ENCODE data around the gene ARHGAP5. TPM values are rescaled to one million over a fixed set of nuclear protein-coding genes. Genes with fewer than 3 reads are reported as not detected.

Gene ARHGAP5
- total and polyA plus RNA-seq, 9 of the 15 experiments (the other 6 are each of a cell fraction or from before 2014, with no cell fraction given), result 3.1 to 21.8 (median 12.1) TPM

DNA sequence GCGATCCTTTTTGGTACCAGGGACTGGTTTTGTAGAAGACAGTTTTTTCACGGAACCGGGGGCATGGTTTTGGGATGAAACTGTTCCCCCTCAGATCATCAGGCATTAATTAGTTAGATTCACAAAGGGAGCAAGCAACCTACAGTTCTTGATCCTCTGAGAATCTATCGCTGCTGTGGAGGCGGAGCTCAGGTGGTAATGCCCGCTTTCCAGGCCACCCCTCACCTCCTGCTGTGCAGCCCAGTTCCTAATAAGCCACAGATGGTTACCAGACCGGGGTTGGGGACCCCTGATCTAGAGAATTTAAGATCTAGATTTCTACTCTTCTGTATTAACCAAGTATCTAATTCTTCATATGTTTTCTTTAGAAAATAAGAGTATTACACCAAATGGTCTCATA is 4.8 kb downstream of the ARHGAP5 start:
- ATAC-seq (no peak), DNase-seq (ENCODE audit: extremely low read depth in 1 of 4, low spot score in 3 of 4) (no peak), FAIRE-seq (no peak)
- Histone ChIP-seq H3K36me3 (ENCODE audit: control insufficient read depth, insufficient read depth, low read length) (no peaks in the 10 kb centered on the region), H3K4me2 (ENCODE audit: insufficient read depth, low read length) (no peak overlapping the region), H3K27ac (ENCODE audit: extremely low read depth, low read depth, low read length) (no peak overlapping the region), H2AFZ (ENCODE audit: low read depth, low read length) (no peak overlapping the region), H3K79me2 (ENCODE audit: control insufficient read depth, insufficient read depth, low read length) (peaks cover 88% of the 10 kb centered on the region), H3K4me3 (no peak overlapping the region), H4K20me1 (replicated peaks; ENCODE audit: control insufficient read depth, insufficient read depth, low read length) (peaks cover 7% of the 10 kb centered on the region; the same call in 1 of the 2 replicates), H3K9me3 (replicated peaks; ENCODE audit: control insufficient read depth, insufficient read depth, low read depth, low read length) (no peaks in the 10 kb centered on the region), H3K9me1 (ENCODE audit: control insufficient read depth, insufficient read depth, low read length) (no peaks in the 10 kb centered on the region), H3K9ac (ENCODE audit: insufficient read depth in 1 of 2, low read depth in 2 of 2, low read length in 2 of 2) (no peak overlapping the region), H3K4me1 (replicated peaks in 1 of 2; ENCODE audit: control insufficient read depth in 2 of 2, insufficient read depth in 2 of 2, low read length in 2 of 2) (no peaks in the 10 kb centered on the region; a peak in 4 of 5 replicates), H3K27me3 (ENCODE audit: control insufficient read depth in 2 of 2, insufficient read depth in 2 of 2, low read length in 2 of 2) (no peaks in the 10 kb centered on the region)
- TF ChIP-seq ARID1B (IDR thresholded peaks at IDR 0.05) (no peak), GTF2A2 (tag; IDR thresholded peaks at IDR 0.05) (no peak), ZNF76 (CRISPR knock-in tag; IDR thresholded peaks at IDR 0.05; ENCODE audit: borderline replicate concordance) (no peak), NFXL1 (CRISPR knock-in tag; IDR thresholded peaks at IDR 0.05) (no peak), ARNT (IDR thresholded peaks at IDR 0.05) (no peak), SIN3A (IDR thresholded peaks at IDR 0.05; ENCODE audit: borderline replicate concordance in 2 of 2, control insufficient read depth in 1 of 2, low read depth in 2 of 2, low read length in 2 of 2) (no peak), SAP30 (IDR thresholded peaks at IDR 0.05; ENCODE audit: borderline replicate concordance, insufficient read depth, low read depth, low read length, poor library complexity, severe bottlenecking) (no peak), ZNF184 (CRISPR knock-in tag; IDR thresholded peaks at IDR 0.05) (no peak), ETV1 (tag; conservative IDR thresholded peaks at IDR 0.05; ENCODE audit: low read depth) (no peak)
- TF ChIP-seq, protein P1, sequence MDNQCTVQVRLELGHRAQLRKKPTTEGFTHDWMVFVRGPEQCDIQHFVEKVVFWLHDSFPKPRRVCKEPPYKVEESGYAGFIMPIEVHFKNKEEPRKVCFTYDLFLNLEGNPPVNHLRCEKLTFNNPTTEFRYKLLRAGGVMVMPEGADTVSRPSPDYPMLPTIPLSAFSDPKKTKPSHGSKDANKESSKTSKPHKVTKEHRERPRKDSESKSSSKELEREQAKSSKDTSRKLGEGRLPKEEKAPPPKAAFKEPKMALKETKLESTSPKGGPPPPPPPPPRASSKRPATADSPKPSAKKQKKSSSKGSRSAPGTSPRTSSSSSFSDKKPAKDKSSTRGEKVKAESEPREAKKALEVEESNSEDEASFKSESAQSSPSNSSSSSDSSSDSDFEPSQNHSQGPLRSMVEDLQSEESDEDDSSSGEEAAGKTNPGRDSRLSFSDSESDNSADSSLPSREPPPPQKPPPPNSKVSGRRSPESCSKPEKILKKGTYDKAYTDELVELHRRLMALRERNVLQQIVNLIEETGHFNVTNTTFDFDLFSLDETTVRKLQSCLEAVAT (IDR thresholded peaks at IDR 0.05), result no peak
- TF ChIP-seq, protein P2, sequence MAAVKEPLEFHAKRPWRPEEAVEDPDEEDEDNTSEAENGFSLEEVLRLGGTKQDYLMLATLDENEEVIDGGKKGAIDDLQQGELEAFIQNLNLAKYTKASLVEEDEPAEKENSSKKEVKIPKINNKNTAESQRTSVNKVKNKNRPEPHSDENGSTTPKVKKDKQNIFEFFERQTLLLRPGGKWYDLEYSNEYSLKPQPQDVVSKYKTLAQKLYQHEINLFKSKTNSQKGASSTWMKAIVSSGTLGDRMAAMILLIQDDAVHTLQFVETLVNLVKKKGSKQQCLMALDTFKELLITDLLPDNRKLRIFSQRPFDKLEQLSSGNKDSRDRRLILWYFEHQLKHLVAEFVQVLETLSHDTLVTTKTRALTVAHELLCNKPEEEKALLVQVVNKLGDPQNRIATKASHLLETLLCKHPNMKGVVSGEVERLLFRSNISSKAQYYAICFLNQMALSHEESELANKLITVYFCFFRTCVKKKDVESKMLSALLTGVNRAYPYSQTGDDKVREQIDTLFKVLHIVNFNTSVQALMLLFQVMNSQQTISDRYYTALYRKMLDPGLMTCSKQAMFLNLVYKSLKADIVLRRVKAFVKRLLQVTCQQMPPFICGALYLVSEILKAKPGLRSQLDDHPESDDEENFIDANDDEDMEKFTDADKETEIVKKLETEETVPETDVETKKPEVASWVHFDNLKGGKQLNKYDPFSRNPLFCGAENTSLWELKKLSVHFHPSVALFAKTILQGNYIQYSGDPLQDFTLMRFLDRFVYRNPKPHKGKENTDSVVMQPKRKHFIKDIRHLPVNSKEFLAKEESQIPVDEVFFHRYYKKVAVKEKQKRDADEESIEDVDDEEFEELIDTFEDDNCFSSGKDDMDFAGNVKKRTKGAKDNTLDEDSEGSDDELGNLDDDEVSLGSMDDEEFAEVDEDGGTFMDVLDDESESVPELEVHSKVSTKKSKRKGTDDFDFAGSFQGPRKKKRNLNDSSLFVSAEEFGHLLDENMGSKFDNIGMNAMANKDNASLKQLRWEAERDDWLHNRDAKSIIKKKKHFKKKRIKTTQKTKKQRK (IDR thresholded peaks at IDR 0.05; ENCODE audit: borderline replicate concordance, low read depth, low read length), result no peak
- TF ChIP-seq, protein P3, sequence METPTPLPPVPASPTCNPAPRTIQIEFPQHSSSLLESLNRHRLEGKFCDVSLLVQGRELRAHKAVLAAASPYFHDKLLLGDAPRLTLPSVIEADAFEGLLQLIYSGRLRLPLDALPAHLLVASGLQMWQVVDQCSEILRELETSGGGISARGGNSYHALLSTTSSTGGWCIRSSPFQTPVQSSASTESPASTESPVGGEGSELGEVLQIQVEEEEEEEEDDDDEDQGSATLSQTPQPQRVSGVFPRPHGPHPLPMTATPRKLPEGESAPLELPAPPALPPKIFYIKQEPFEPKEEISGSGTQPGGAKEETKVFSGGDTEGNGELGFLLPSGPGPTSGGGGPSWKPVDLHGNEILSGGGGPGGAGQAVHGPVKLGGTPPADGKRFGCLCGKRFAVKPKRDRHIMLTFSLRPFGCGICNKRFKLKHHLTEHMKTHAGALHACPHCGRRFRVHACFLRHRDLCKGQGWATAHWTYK (CRISPR knock-in tag; IDR thresholded peaks at IDR 0.05), result no peak
- intact Hi-C loops (cut with micrococcal nuclease) (no loop called here), in situ Hi-C loops (cut with MboI) (loop anchor here (5.0 kb wide), 1 partner anchor 120 kb away; the partner anchor contains the start of genes RNU6-7 and RNU6-8)
- no TSS peak for BruUV-seq (replicated peaks)
- WGBS (ENCODE audit: insufficient coverage, low coverage, missing lambda C conversion rate), result 66% methylated on average over 6 of the region's 7 CpGs
- CTCF ChIA-PET (ENCODE audit: low intra/inter-chr PET ratio), result no interaction called here
- POLR2A ChIA-PET, result no interaction called here

Data from K562 (cell line).